ENCODE results near the gene BMI1. TPM values are rescaled to one million over a fixed set of nuclear protein-coding genes. Genes with fewer than 3 reads are reported as not detected.

Gene BMI1
- total RNA-seq, 1 donor from 2014 or later, result 48.5 TPM

DNA sequence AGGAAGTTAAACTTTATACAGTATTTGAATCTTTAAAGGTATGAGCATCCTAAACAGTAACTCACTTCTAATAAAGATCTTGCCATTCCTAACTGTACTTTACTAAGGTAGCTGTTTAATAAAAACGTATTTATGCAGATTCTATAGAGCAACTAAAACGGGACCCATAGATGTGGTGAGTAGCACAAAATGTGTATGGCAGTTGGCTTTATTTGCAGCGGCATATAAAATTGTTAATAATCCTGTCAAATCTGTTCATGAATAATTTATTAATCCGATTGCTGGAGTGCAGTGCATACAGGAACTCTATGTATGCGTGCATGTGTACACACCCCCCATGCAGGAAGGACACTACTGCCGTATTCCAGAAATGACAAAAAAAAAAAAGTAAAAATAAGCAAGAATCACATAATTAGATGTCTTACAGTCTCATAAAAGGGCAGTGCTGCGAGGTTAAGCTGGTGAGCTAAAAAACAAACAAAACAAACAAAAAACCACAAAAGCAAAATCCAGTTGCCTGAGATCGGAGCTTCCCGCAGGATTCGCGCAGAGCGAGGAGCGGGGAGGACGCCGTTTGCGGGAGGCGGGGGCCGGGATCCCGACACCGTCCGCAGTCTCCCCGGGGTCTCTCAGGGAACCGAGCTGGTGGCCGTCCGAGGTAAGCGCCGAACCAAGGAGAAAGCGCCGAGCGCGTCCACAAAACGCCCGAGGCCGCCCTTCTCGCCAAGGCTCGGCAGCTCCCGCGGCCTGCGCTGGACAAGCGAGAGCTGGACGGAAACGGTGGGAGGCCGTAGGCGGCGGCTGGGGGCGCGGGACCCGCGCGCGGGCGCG lies 5.2 kb upstream of the BMI1 start:
- H3K9me3 Mint-ChIP-seq (ENCODE audit: unreplicated experiment), result no peaks in the 10 kb centered on the region
- peaks cover 1% of the 10 kb centered on the region for H3K36me3 Mint-ChIP-seq (ENCODE audit: unreplicated experiment)
- peak overlapping the region; percentile 85 for H3K27ac Mint-ChIP-seq (ENCODE audit: unreplicated experiment)
- H3K27me3 Mint-ChIP-seq (ENCODE audit: unreplicated experiment), result peaks cover 6% of the 10 kb centered on the region
- no peak for DNase-seq (ENCODE audit: extremely low spot score, unreplicated experiment)
- peaks cover 32% of the 10 kb centered on the region for H3K4me1 Mint-ChIP-seq (ENCODE audit: unreplicated experiment)
- TF ChIP-seq, protein P1, sequence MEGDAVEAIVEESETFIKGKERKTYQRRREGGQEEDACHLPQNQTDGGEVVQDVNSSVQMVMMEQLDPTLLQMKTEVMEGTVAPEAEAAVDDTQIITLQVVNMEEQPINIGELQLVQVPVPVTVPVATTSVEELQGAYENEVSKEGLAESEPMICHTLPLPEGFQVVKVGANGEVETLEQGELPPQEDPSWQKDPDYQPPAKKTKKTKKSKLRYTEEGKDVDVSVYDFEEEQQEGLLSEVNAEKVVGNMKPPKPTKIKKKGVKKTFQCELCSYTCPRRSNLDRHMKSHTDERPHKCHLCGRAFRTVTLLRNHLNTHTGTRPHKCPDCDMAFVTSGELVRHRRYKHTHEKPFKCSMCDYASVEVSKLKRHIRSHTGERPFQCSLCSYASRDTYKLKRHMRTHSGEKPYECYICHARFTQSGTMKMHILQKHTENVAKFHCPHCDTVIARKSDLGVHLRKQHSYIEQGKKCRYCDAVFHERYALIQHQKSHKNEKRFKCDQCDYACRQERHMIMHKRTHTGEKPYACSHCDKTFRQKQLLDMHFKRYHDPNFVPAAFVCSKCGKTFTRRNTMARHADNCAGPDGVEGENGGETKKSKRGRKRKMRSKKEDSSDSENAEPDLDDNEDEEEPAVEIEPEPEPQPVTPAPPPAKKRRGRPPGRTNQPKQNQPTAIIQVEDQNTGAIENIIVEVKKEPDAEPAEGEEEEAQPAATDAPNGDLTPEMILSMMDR (IDR thresholded peaks at IDR 0.05), result no peak
- peak overlapping the region; percentile 90 for H3K4me3 Mint-ChIP-seq (ENCODE audit: unreplicated experiment)

DNA sequence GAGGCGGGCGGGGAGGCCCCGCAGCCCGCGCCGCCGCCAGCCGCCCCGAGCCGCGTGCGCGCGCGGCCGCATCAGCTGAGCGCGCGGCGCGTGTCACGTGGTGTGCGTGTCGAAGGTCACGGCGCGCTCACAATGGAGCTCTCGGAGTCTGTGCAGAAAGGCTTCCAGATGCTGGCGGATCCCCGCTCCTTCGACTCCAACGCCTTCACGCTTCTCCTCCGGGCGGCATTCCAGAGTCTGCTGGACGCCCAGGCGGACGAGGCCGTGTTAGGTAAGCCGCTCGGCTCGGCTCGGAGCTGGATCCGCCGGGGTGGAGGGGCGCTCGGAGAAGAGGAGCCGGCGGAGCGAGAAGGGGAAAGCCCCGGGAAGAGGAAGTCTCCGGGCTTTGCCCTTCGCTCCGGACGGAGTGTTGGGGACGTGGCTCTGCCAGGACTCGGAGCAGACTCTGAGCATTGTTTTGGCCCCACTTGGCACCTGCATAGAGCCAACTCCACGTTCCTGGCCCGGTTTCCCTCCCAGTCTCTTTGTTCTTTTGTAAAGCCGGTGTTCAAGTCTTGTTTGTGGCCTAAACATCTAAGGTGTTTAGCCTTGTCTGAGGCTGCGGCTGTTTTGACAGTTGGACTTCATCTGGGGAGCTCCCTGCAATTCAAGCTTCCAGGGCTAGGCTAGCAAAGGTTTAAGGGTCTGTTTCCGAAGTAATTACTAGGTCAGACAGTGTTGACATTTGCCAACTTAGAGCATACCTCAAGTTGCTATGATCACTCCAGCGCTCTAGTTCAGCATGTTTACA lies 4.4 kb upstream of the BMI1 start, which contains the start of gene COMMD3:
Gene COMMD3 (plus strand): TSS at position 103 of the 790 bp plus-strand sequence. CDS start 30 bp downstream, at position 133.
- H3K36me3 Mint-ChIP-seq (ENCODE audit: unreplicated experiment), result peaks cover 1% of the 10 kb centered on the region
- peaks cover 32% of the 10 kb centered on the region for H3K4me1 Mint-ChIP-seq (ENCODE audit: unreplicated experiment)
- TF ChIP-seq, protein P1 (IDR thresholded peaks at IDR 0.05), result no peak
- peak; percentile 94 for DNase-seq (ENCODE audit: extremely low spot score, unreplicated experiment)
- H3K27me3 Mint-ChIP-seq (ENCODE audit: unreplicated experiment), result peaks cover 6% of the 10 kb centered on the region
- H3K27ac Mint-ChIP-seq (ENCODE audit: unreplicated experiment), result peak within 1 kb of the TSS; percentile 93
- H3K9me3 Mint-ChIP-seq (ENCODE audit: unreplicated experiment), result no peaks in the 10 kb centered on the region
- H3K4me3 Mint-ChIP-seq (ENCODE audit: unreplicated experiment), result peak within 1 kb of the TSS; percentile 93

DNA sequence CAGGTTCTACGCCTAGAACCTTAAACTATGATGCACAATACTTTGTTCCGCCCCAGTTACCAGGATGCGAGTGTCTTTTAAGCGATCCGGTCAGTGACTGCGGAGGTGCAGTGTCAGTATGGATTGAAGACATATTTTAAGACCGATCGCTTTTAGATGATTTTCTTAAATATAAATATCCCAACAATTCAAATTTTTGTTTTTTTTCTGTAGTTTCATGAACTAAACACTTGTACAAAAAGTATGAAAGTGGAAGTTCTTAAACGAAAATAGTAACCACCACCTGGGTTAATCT lies 3.9 kb upstream of the BMI1 start:
- peaks cover 1% of the 10 kb centered on the region for H3K36me3 Mint-ChIP-seq (ENCODE audit: unreplicated experiment)
- DNase-seq (ENCODE audit: extremely low spot score, unreplicated experiment), result no peak
- no peaks in the 10 kb centered on the region for H3K9me3 Mint-ChIP-seq (ENCODE audit: unreplicated experiment)
- peaks cover 7% of the 10 kb centered on the region for H3K27me3 Mint-ChIP-seq (ENCODE audit: unreplicated experiment)
- H3K4me3 Mint-ChIP-seq (ENCODE audit: unreplicated experiment), result peak overlapping the region; percentile 93
- H3K27ac Mint-ChIP-seq (ENCODE audit: unreplicated experiment), result peak overlapping the region; percentile 93
- H3K4me1 Mint-ChIP-seq (ENCODE audit: unreplicated experiment), result peaks cover 32% of the 10 kb centered on the region
- TF ChIP-seq, protein P1 (IDR thresholded peaks at IDR 0.05), result no peak

DNA sequence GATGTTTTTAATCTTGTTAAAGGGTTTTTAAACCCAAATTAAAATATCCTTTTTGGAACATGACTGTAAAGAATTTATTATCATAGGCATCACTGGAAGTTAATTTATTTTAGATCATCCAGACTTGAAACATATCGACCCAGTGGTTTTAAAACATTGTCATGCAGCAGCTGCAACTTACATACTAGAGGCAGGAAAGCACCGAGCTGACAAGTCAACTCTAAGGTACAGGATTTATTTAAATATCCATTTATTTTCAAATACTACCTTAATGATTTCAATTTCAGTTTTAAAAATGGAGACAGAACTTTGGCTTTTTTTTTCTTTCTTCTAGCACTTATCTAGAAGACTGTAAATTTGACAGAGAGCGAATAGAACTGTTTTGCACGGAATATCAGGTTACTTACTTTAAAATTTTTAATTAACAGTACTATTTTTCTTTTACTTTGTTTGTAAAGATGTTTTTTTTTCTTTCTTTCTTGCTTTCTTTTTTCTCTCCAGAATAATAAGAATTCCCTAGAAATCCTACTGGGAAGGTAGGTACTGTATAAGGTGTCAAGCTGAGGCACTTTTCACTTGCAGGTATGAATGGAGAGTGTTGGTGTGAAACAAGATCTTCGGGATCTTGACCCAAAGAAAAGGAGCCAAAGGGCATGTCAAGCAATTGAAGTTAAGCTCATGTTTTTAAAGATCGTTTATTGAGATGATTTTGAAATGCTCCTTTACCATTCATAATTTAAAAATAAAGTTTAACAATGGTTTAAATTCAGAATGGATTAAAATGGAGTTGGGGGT lies 2.9 kb upstream of the BMI1 start:
- Mint-ChIP-seq H3K4me3 (ENCODE audit: unreplicated experiment) (peak overlapping the region; percentile 51), H3K27ac (ENCODE audit: unreplicated experiment) (no peak overlapping the region), H3K27me3 (ENCODE audit: unreplicated experiment) (peaks cover 17% of the 10 kb centered on the region), H3K36me3 (ENCODE audit: unreplicated experiment) (peaks cover 2% of the 10 kb centered on the region), H3K9me3 (ENCODE audit: unreplicated experiment) (no peaks in the 10 kb centered on the region), H3K4me1 (ENCODE audit: unreplicated experiment) (peaks cover 41% of the 10 kb centered on the region)
- TF ChIP-seq, protein P1 (IDR thresholded peaks at IDR 0.05), result no peak
- no peak for DNase-seq (ENCODE audit: extremely low spot score, unreplicated experiment)
